HL-60 (cell line): Measurements from ENCODE around the gene JPH4.

Source experiments
- DNase-seq, 2 experiments: peaks; one replicate each; pipeline ENCODE4 v3.0.0-alpha.2; 2010 to 2020; ENCODE audit warnings: low read depth in 1 of 2, low spot score in 1 of 2
- H3K27ac ChIP-seq: fragments of 250-450 bp; sonication (Bioruptor Pico); replicated peaks from 2 replicates; pipeline ENCODE4 v1.5.1; 2020; ENCODE audit warnings: mild to moderate bottlenecking, moderate library complexity
- H3K27me3 ChIP-seq: fragments of 250-450 bp; sonication (Bioruptor Pico); 2 replicates; pipeline ENCODE4 v1.5.1; 2021; ENCODE audit warnings: mild to moderate bottlenecking, moderate library complexity; ENCODE audit not compliant: insufficient read depth, poor library complexity, severe bottlenecking
- H3K4me3 ChIP-seq: replicated peaks from 2 replicates; pipeline ENCODE4 v1.5.1; 2011; ENCODE audit warnings: mild to moderate bottlenecking, control low read depth, low read length; ENCODE audit not compliant: insufficient read depth
- GABPA ChIP-seq: IDR thresholded peaks from 2 replicates; pipeline ENCODE4 v1.6.1; 2012; ENCODE audit warnings: low read depth
- POLR2AphosphoS5 ChIP-seq: IDR thresholded peaks from 2 replicates; pipeline ENCODE4 v1.6.1; 2012; ENCODE audit warnings: low read depth
- SPI1 ChIP-seq: IDR thresholded peaks from 2 replicates; pipeline ENCODE4 v1.6.1; 2012; ENCODE audit warnings: low read depth, mild to moderate bottlenecking, borderline replicate concordance
- long read RNA-seq: library from polyadenylated mRNA; unstranded; transcript quantifications from one replicate; pipeline ENCODE4 v2.0.0, GENCODE V29; 2020
- TF ChIP-seq, protein P1 (sequence below): IDR thresholded peaks from 2 replicates; pipeline ENCODE4 v1.6.1; 2012; ENCODE audit warnings: low read depth; ENCODE audit not compliant: insufficient replicate concordance
- TF ChIP-seq, protein P2 (sequence below): IDR thresholded peaks from one replicate; pipeline ENCODE4 v1.5.1; 2011; ENCODE audit warnings: low read length, control low read depth, inconsistent platforms; ENCODE audit not compliant: insufficient read depth

Gene JPH4
- long read RNA-seq: 0 reads

DNA sequence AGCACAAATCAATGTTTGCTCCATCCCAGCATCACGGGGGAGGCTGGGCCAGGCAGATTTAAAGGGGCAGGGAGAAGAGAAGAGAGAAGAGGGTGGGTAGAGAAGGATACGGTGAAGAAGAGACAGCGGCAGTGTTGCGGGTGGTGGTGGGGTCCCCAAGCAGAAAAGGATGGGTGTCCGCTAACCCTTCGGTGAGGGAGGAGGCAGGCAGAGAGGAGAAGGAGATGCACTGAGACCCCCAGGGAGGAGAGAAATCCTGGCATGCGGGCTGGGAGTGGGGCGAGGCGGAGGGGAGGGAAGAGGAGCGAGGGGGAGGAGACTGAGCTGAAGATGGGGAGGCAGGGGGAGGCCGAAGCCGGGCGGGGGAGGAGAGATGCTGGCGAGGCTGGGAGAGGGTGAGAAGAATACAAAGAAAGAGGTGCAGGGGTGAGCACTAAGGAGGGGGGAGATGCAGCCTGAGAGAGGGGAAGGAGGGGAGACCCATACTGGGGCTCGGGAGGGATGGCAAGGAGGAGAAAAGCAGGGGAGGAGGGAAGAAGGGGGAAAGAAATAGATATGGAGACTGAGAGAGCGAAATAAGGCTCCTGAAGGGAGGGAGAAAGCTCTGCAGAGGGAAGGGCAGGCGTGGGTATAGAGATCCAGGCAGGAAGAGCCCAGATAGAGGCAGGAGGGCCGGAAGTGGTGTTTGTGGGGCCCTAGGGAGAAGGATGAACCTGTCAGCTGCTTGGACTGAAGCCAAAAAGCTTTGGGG is at the start of gene JPH4:
JPH4 (minus strand) TSS at position 231 of the 751 bp plus-strand sequence. CDS start 1,337 bp downstream, outside the sequence.
- Histone ChIP-seq H3K27me3 (peaks cover 39% of the 10 kb centered on the region), H3K27ac (no peak within 1 kb of the TSS), H3K4me3 (no peak within 1 kb of the TSS)
- TF ChIP-seq, protein P1, sequence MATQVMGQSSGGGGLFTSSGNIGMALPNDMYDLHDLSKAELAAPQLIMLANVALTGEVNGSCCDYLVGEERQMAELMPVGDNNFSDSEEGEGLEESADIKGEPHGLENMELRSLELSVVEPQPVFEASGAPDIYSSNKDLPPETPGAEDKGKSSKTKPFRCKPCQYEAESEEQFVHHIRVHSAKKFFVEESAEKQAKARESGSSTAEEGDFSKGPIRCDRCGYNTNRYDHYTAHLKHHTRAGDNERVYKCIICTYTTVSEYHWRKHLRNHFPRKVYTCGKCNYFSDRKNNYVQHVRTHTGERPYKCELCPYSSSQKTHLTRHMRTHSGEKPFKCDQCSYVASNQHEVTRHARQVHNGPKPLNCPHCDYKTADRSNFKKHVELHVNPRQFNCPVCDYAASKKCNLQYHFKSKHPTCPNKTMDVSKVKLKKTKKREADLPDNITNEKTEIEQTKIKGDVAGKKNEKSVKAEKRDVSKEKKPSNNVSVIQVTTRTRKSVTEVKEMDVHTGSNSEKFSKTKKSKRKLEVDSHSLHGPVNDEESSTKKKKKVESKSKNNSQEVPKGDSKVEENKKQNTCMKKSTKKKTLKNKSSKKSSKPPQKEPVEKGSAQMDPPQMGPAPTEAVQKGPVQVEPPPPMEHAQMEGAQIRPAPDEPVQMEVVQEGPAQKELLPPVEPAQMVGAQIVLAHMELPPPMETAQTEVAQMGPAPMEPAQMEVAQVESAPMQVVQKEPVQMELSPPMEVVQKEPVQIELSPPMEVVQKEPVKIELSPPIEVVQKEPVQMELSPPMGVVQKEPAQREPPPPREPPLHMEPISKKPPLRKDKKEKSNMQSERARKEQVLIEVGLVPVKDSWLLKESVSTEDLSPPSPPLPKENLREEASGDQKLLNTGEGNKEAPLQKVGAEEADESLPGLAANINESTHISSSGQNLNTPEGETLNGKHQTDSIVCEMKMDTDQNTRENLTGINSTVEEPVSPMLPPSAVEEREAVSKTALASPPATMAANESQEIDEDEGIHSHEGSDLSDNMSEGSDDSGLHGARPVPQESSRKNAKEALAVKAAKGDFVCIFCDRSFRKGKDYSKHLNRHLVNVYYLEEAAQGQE: no peak
- TF ChIP-seq SPI1 (no peak), POLR2AphosphoS5 (no peak), GABPA (no peak)
- TF ChIP-seq, protein P2, sequence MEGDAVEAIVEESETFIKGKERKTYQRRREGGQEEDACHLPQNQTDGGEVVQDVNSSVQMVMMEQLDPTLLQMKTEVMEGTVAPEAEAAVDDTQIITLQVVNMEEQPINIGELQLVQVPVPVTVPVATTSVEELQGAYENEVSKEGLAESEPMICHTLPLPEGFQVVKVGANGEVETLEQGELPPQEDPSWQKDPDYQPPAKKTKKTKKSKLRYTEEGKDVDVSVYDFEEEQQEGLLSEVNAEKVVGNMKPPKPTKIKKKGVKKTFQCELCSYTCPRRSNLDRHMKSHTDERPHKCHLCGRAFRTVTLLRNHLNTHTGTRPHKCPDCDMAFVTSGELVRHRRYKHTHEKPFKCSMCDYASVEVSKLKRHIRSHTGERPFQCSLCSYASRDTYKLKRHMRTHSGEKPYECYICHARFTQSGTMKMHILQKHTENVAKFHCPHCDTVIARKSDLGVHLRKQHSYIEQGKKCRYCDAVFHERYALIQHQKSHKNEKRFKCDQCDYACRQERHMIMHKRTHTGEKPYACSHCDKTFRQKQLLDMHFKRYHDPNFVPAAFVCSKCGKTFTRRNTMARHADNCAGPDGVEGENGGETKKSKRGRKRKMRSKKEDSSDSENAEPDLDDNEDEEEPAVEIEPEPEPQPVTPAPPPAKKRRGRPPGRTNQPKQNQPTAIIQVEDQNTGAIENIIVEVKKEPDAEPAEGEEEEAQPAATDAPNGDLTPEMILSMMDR: no peak
- no peak for DNase-seq

DNA sequence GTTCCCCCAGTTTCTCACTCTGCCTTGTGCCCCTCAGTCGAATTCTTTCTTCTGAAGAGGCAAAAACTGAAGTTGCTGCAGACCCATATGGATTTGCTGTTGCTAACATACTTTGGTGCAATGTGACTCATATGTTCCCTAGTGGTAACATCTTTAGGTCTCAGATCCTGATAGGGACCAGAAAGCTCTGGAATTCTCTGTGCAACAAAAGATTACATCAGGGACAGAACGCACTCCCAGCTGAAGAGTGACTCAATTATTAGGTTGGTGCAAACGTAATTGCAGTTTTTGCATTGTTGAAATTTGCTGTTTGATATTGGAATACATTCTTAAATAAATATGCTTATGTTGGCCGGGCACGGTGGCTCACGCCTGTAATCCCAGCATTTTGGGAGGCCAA is 49.4 kb upstream of the JPH4 start:
- H3K27me3 ChIP-seq: no peaks in the 10 kb centered on the region
- TF ChIP-seq POLR2AphosphoS5: no peak
- TF ChIP-seq, protein P2: no peak
- no peak for TF ChIP-seq SPI1
- TF ChIP-seq, protein P1: no peak
- TF ChIP-seq GABPA: no peak
- no peak overlapping the region for H3K27ac ChIP-seq
- DNase-seq: no peak
- no peak overlapping the region for H3K4me3 ChIP-seq

DNA sequence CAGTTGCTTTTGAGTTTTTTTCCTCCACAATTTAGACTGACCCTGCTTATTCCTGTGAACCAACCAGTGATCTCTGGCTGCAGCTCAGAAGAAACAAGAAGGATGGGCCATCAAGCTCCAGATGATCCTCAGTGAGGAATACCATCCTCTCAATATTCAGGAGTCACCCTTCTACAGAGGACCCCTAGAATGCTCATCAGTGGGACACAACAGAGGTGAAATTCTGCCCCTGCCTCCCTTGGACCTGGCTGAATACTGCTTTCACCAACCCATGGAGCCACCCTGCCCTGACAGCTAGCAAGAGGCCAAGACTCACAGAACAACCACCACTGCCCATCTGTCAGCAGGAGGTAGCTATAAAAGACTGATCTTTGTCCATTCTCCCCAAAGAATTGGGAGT is 48.4 kb upstream of the JPH4 start:
- H3K27me3 ChIP-seq: no peaks in the 10 kb centered on the region
- H3K27ac ChIP-seq: no peak overlapping the region
- TF ChIP-seq, protein P2: no peak
- TF ChIP-seq GABPA (no peak), POLR2AphosphoS5 (no peak), SPI1 (no peak)
- TF ChIP-seq, protein P1: no peak
- no peak for DNase-seq
- H3K4me3 ChIP-seq: no peak overlapping the region
